GM18505 (cell line): ENCODE measurements around the gene GSS.

Source experiments
- ATAC-seq: cut with Tn5 transposase; IDR thresholded peaks from one replicate; pipeline ENCODE4 v1.9.1; 2021; ENCODE audit not compliant: unreplicated experiment
- POLR2A ChIP-seq: IDR thresholded peaks from 4 replicates; pipeline ENCODE4 v1.6.1; 2011; ENCODE audit warnings: borderline replicate concordance; ENCODE audit not compliant: insufficient read depth, insufficient read length; ENCODE audit errors: extremely low read depth

The GSS gene

GRCh38 chr20:34979366-34980153 lies 24.0 kb upstream of the GSS start:
- ATAC-seq: no peak
- no peak for TF ChIP-seq POLR2A

- TF ChIP-seq POLR2A: no peak
- ATAC-seq: no peak
Observed at GRCh38 chr20:34978092-34978744, 22.6 kb upstream of the GSS start.

- TF ChIP-seq POLR2A: no peak
- ATAC-seq: no peak
Observed at GRCh38 chr20:34977365-34978091, 21.9 kb upstream of the GSS start.

GRCh38 chr20:34976286-34976685 lies 20.7 kb upstream of the GSS start:
- TF ChIP-seq POLR2A: no peak
- ATAC-seq: no peak

- TF ChIP-seq POLR2A: no peak
- ATAC-seq: no peak
Observed at GRCh38 chr20:34974246-34974645, 18.6 kb upstream of the GSS start.

- TF ChIP-seq POLR2A: no peak
- ATAC-seq: no peak
Observed at GRCh38 chr20:34971561-34972235, 16.1 kb upstream of the GSS start.

GRCh38 chr20:34970846-34971560 lies 15.4 kb upstream of the GSS start:
- no peak for ATAC-seq
- no peak for TF ChIP-seq POLR2A

- TF ChIP-seq POLR2A: no peak
- no peak for ATAC-seq
Observed at GRCh38 chr20:34970193-34970840, 14.7 kb upstream of the GSS start.

GRCh38 chr20:34968042-34968775 lies 12.6 kb upstream of the GSS start:
- ATAC-seq: no peak
- no peak for TF ChIP-seq POLR2A

GRCh38 chr20:34967421-34967820 lies 11.8 kb upstream of the GSS start:
- ATAC-seq: no peak

GRCh38 chr20:34965051-34965450 lies 9.4 kb upstream of the GSS start:
- no peak for ATAC-seq

More at GRCh38 chr20:34967421-34967820, 11.8 kb upstream of the GSS start:
- TF ChIP-seq POLR2A: no peak

More at GRCh38 chr20:34965051-34965450, 9.4 kb upstream of the GSS start:
- no peak for TF ChIP-seq POLR2A
